ENCODE data around the gene CCDC142. TPM values are rescaled to one million over a fixed set of nuclear protein-coding genes. Genes with fewer than 3 reads are reported as not detected.

CCDC142 gene
- total and polyA plus RNA-seq, 9 of the 15 experiments (the other 6 are each of a cell fraction or from before 2014, with no cell fraction given): 0.55 to 11.7 (median 7.2) TPM

DNA sequence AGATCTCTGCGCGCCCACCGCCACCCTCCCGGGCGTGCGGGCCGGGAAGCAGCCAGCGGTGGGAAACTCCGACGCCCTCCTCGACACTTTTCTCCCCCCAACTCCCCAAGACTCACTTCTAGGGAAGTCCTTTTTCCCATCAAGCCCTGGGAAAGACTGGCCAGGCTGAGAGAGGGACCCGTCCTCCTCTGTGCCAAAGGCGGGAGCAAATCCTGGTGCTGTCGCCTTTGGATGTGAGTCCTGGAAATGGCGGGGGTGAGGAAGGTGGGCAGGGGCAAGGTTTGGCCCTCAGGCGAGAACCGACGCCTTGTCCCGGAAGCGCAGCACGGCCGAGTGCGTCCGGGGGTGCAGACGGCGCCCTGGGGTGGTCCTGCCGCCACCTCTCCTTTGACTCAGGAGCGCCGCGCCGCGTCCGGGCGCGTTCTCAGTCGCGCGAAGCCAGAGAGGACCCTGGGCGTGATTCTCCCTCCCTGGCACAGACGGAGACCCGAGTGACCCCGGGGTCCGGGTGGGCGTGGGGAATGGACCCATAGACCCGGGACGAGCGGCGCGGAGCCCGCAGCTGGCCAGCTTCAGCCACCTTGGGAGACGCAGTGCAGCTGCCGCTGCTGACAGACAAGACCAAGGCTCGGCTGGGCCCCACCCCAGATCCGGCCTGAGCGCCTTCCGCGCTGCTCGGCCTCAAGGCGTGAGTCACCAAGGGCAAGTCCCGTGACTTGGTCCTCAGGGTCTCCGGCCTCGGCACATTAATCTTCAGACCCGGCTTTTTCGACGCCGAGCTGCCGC is 20.1 kb upstream of the CCDC142 start (continued):
- TF ChIP-seq MBD2 (IDR thresholded peaks at IDR 0.05; ENCODE audit: borderline replicate concordance, low read depth) (no peak), IRF2 (CRISPR knock-in tag; IDR thresholded peaks at IDR 0.05) (no peak), PURB (CRISPR knock-in tag; IDR thresholded peaks at IDR 0.05; ENCODE audit: low read depth) (no peak), PHF20 (IDR thresholded peaks at IDR 0.05; ENCODE audit: partially characterized antibody) (no peak), PHTF2 (CRISPR knock-in tag; IDR thresholded peaks at IDR 0.05) (no peak), ETV5 (CRISPR knock-in tag; IDR thresholded peaks at IDR 0.05; ENCODE audit: low read depth) (peak; percentile 92), GTF2E2 (tag; IDR thresholded peaks at IDR 0.05) (peak; percentile 88), ZNF584 (CRISPR knock-in tag; IDR thresholded peaks at IDR 0.05; ENCODE audit: low read depth) (no peak), GABPA (tag; conservative IDR thresholded peaks at IDR 0.05; ENCODE audit: low read depth) (peak; percentile 67), NONO (IDR thresholded peaks at IDR 0.05; ENCODE audit: low read depth in 2 of 2, low read length in 1 of 2) (0 out of 4 replicates have a peak, but pooled peaks of 1 of the 2 experiments have one; percentile 20), ZNF830 (CRISPR knock-in tag; IDR thresholded peaks at IDR 0.05) (no peak), RBBP5 (IDR thresholded peaks at IDR 0.05; ENCODE audit: borderline replicate concordance, insufficient read depth, low read length, poor library complexity, severe bottlenecking) (no peak), ARNT (IDR thresholded peaks at IDR 0.05) (0 out of 4 replicates have a peak, but pooled peaks of 1 of the 2 experiments have one; percentile 18), ZNF668 (CRISPR knock-in tag; IDR thresholded peaks at IDR 0.05) (no peak), BRF1 (IDR thresholded peaks at IDR 0.05; ENCODE audit: borderline replicate concordance, extremely low read depth, insufficient read length) (no peak), ZSCAN29 (IDR thresholded peaks at IDR 0.05) (0 out of 2 replicates have a peak, but pooled peaks have one; percentile 20), NFE2 (IDR thresholded peaks at IDR 0.05; ENCODE audit: low read depth) (peak; percentile 15; the same call in 1 of the 2 replicates), NEUROD1 (IDR thresholded peaks at IDR 0.05; ENCODE audit: borderline replicate concordance, low read depth, low read length, partially characterized antibody) (peak; percentile 40)
- TF ChIP-seq, protein P1, sequence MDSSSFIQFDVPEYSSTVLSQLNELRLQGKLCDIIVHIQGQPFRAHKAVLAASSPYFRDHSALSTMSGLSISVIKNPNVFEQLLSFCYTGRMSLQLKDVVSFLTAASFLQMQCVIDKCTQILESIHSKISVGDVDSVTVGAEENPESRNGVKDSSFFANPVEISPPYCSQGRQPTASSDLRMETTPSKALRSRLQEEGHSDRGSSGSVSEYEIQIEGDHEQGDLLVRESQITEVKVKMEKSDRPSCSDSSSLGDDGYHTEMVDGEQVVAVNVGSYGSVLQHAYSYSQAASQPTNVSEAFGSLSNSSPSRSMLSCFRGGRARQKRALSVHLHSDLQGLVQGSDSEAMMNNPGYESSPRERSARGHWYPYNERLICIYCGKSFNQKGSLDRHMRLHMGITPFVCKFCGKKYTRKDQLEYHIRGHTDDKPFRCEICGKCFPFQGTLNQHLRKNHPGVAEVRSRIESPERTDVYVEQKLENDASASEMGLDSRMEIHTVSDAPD (CRISPR knock-in tag; IDR thresholded peaks at IDR 0.05): no peak
- TF ChIP-seq, protein P2, sequence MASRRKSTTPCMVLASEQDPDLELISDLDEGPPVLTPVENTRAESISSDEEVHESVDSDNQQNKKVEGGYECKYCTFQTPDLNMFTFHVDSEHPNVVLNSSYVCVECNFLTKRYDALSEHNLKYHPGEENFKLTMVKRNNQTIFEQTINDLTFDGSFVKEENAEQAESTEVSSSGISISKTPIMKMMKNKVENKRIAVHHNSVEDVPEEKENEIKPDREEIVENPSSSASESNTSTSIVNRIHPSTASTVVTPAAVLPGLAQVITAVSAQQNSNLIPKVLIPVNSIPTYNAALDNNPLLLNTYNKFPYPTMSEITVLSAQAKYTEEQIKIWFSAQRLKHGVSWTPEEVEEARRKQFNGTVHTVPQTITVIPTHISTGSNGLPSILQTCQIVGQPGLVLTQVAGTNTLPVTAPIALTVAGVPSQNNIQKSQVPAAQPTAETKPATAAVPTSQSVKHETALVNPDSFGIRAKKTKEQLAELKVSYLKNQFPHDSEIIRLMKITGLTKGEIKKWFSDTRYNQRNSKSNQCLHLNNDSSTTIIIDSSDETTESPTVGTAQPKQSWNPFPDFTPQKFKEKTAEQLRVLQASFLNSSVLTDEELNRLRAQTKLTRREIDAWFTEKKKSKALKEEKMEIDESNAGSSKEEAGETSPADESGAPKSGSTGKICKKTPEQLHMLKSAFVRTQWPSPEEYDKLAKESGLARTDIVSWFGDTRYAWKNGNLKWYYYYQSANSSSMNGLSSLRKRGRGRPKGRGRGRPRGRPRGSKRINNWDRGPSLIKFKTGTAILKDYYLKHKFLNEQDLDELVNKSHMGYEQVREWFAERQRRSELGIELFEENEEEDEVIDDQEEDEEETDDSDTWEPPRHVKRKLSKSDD (conservative IDR thresholded peaks at IDR 0.05; ENCODE audit: low read length): 0 out of 2 replicates have a peak, but pooled peaks have one; percentile 65
- TF ChIP-seq, protein P3, sequence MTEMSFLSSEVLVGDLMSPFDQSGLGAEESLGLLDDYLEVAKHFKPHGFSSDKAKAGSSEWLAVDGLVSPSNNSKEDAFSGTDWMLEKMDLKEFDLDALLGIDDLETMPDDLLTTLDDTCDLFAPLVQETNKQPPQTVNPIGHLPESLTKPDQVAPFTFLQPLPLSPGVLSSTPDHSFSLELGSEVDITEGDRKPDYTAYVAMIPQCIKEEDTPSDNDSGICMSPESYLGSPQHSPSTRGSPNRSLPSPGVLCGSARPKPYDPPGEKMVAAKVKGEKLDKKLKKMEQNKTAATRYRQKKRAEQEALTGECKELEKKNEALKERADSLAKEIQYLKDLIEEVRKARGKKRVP (CRISPR knock-in tag; IDR thresholded peaks at IDR 0.05): no peak
- TF ChIP-seq, protein P4, sequence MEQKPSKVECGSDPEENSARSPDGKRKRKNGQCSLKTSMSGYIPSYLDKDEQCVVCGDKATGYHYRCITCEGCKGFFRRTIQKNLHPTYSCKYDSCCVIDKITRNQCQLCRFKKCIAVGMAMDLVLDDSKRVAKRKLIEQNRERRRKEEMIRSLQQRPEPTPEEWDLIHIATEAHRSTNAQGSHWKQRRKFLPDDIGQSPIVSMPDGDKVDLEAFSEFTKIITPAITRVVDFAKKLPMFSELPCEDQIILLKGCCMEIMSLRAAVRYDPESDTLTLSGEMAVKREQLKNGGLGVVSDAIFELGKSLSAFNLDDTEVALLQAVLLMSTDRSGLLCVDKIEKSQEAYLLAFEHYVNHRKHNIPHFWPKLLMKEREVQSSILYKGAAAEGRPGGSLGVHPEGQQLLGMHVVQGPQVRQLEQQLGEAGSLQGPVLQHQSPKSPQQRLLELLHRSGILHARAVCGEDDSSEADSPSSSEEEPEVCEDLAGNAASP (IDR thresholded peaks at IDR 0.05): no peak

Data from K562 (cell line).